GM12878 (cell line): ENCODE results near the gene KLF9. TPM values are rescaled to one million over a fixed set of nuclear protein-coding genes. Genes with fewer than 3 reads are reported as not detected.

Experiments used
- BACH1 ChIP-seq: fragments of 450-650 bp; IDR thresholded peaks from 2 replicates; pipeline ENCODE4 v1.6.1; 2017; ENCODE audit warnings: mild to moderate bottlenecking, borderline replicate concordance
- CHD4 ChIP-seq: fragments of 200-600 bp; sonication (generic); IDR thresholded peaks from 2 replicates; pipeline ENCODE4 v1.6.1; 2016; ENCODE audit warnings: mild to moderate bottlenecking
- CREB1 ChIP-seq: IDR thresholded peaks from 2 replicates; pipeline ENCODE4 v1.6.1; 2012; ENCODE audit warnings: low read depth, mild to moderate bottlenecking, inconsistent platforms
- EED ChIP-seq: sonication (generic); IDR thresholded peaks from 2 replicates; pipeline ENCODE4 v1.6.1; 2016; ENCODE audit warnings: antibody characterized with exemption, low read depth
- FOXK2 ChIP-seq: fragments of 450-650 bp; IDR thresholded peaks from 2 replicates; pipeline ENCODE4 v1.6.1; 2017; ENCODE audit warnings: mild to moderate bottlenecking, moderate library complexity
- IRF4 ChIP-seq: IDR thresholded peaks from 2 replicates; pipeline ENCODE4 v1.6.1; 2011; ENCODE audit warnings: low read depth, low read length
- KLF5 ChIP-seq: fragments of 450-650 bp; IDR thresholded peaks from 2 replicates; pipeline ENCODE4 v1.6.1; 2014; ENCODE audit warnings: mild to moderate bottlenecking; ENCODE audit not compliant: partially characterized antibody
- MEF2A ChIP-seq: IDR thresholded peaks from 2 replicates; pipeline ENCODE4 v1.6.1; 2011; ENCODE audit warnings: low read depth, mild to moderate bottlenecking, low read length, moderate library complexity; ENCODE audit not compliant: insufficient read depth
- NBN ChIP-seq: fragments of 450-650 bp; IDR thresholded peaks from 2 replicates; pipeline ENCODE4 v1.6.1; 2016
- NR2C2 ChIP-seq: IDR thresholded peaks from 2 replicates; pipeline ENCODE4 v1.6.1; 2011; ENCODE audit warnings: borderline replicate concordance, low read depth; ENCODE audit not compliant: control insufficient read depth, insufficient read length
- NR2F1 ChIP-seq: fragments of 450-650 bp; conservative IDR thresholded peaks from 2 replicates; pipeline ENCODE4 v1.6.1; 2017; ENCODE audit warnings: mild to moderate bottlenecking
- POLR2A ChIP-seq: IDR thresholded peaks from 2 replicates; pipeline ENCODE4 v1.6.1; 2011; ENCODE audit warnings: low read depth, mild to moderate bottlenecking, low read length
- STAT3 ChIP-seq: IDR thresholded peaks from 2 replicates; pipeline ENCODE4 v1.6.1; 2011; ENCODE audit warnings: low read depth, low read length, improper control_type of control experiment
- TCF12 ChIP-seq: IDR thresholded peaks from 2 replicates; pipeline ENCODE4 v1.6.1; 2011; ENCODE audit warnings: low read depth, mild to moderate bottlenecking, low read length
- TCF3 ChIP-seq: IDR thresholded peaks from 2 replicates; pipeline ENCODE4 v1.6.1; 2012; ENCODE audit warnings: low read depth, mild to moderate bottlenecking, low read length, borderline replicate concordance; ENCODE audit not compliant: insufficient read depth
- WRNIP1 ChIP-seq: IDR thresholded peaks from 2 replicates; pipeline ENCODE4 v1.6.1; 2011; ENCODE audit warnings: low read depth, low read length, improper control_type of control experiment, borderline replicate concordance
- ZNF24 ChIP-seq: fragments of 450-650 bp; IDR thresholded peaks from 2 replicates; pipeline ENCODE4 v1.6.1; 2017; ENCODE audit warnings: antibody characterized with exemption, mild to moderate bottlenecking
- polyA plus RNA-seq, 11 experiments: library from polyadenylated mRNA; depleted of rRNA in 4 of 11; unstranded in 6 of 11; stranded (reverse) in 5 of 11; fragments of >200 nt; fragmentation: Nextera tagmentation in 4 of 11; fragmentation: Illumina TruSeq in 1 of 11; extraction: Ambion mirVana in 4 of 11; extraction: Trizol in 1 of 11; gene quantifications; 1 replicate in 1 of 11; 2 replicates in 10 of 11; pipeline versions ENCODE4 v1.2.1 to v1.2.3, GENCODE V29; 2011 to 2016; ENCODE audit warnings: inconsistent platforms in 2 of 11, missing spikeins in 2 of 11, low read depth in 1 of 11
- total RNA-seq, 4 experiments: library from RNA; depleted of rRNA in 3 of 4; stranded (reverse); fragments of >200 nt in 3 of 4; fragmentation: Illumina TruSeq in 1 of 4; extraction: Trizol in 1 of 4; gene quantifications; 2 replicates each; pipeline versions ENCODE4 v1.2.1 to v1.2.3, GENCODE V29; 2013 to 2021
- TF ChIP-seq, protein P1 (sequence below): IDR thresholded peaks from 2 replicates; pipeline ENCODE4 v1.6.1; 2011; ENCODE audit warnings: mild to moderate bottlenecking, low read depth, low read length, moderate library complexity; ENCODE audit not compliant: insufficient replicate concordance
- TF ChIP-seq, protein P2 (sequence below): fragments of 450-650 bp; IDR thresholded peaks from 2 replicates; pipeline ENCODE4 v1.6.1; 2016; ENCODE audit warnings: mild to moderate bottlenecking
- TF ChIP-seq, protein P3 (sequence below): IDR thresholded peaks from 2 replicates; pipeline ENCODE4 v1.6.1; 2011; ENCODE audit warnings: borderline replicate concordance, low read depth, mild to moderate bottlenecking, moderate library complexity, low read length; ENCODE audit not compliant: insufficient read depth, poor library complexity, severe bottlenecking
- TF ChIP-seq, protein P4 (sequence below): IDR thresholded peaks from 2 replicates; pipeline ENCODE4 v1.6.1; 2012; ENCODE audit warnings: low read depth, low read length, improper control_type of control experiment
- TF ChIP-seq, protein P5 (sequence below): fragments of 450-650 bp; IDR thresholded peaks from 2 replicates; pipeline ENCODE4 v1.6.1; 2017; ENCODE audit warnings: mild to moderate bottlenecking, low read depth, inconsistent platforms; ENCODE audit not compliant: poor library complexity, severe bottlenecking
- TF ChIP-seq, protein P6 (sequence below): fragments of 450-650 bp; IDR thresholded peaks from 2 replicates; pipeline ENCODE4 v1.6.1; 2017; ENCODE audit warnings: low read depth, mild to moderate bottlenecking, moderate library complexity

The KLF9 gene
- total and polyA plus RNA-seq, 10 of the 15 experiments (the other 5 are each of a cell fraction or from before 2014, with no cell fraction given): 0.09 to 0.96 (median 0.83) TPM

DNA sequence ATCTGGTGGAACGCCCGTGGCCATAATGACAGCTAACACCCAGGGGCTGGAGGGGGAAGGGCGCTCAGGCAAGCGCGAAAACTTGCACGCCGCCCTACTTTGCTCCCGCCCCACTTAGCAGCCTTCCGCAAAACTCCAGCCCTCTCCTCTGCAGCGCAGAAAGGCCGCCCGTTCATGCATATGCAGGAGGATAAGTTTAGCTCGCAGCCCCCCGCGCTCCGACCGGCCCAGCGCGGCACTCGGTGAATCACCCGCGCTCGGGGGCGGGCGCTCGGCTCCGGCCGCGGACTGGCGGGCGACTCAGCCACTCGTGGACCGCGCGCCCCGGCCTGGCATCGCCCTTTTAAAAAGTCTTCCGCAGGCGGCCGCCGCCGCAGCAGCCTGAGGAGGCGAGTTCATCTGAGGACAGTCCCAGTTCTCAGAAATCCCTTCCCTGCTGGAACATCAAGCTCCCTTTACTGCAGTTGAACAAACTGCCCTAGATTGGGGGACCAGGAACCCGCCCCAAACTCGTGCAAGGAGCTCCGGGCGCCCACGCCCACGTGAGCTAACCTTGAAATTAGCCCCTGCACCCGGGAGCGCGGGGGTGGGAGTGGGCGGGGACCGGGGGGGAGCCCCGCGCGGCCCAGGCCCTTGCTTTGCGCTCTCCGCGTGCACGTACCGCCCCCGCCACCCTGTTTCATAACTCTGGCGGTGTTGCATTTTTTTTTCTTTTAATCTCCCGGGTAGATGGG, 4.5 kb upstream of the KLF9 start (continued):
- TF ChIP-seq, protein P1, sequence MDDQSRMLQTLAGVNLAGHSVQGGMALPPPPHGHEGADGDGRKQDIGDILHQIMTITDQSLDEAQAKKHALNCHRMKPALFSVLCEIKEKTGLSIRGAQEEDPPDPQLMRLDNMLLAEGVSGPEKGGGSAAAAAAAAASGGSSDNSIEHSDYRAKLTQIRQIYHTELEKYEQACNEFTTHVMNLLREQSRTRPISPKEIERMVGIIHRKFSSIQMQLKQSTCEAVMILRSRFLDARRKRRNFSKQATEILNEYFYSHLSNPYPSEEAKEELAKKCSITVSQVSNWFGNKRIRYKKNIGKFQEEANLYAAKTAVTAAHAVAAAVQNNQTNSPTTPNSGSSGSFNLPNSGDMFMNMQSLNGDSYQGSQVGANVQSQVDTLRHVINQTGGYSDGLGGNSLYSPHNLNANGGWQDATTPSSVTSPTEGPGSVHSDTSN: peak; percentile 93
- TF ChIP-seq, protein P2, sequence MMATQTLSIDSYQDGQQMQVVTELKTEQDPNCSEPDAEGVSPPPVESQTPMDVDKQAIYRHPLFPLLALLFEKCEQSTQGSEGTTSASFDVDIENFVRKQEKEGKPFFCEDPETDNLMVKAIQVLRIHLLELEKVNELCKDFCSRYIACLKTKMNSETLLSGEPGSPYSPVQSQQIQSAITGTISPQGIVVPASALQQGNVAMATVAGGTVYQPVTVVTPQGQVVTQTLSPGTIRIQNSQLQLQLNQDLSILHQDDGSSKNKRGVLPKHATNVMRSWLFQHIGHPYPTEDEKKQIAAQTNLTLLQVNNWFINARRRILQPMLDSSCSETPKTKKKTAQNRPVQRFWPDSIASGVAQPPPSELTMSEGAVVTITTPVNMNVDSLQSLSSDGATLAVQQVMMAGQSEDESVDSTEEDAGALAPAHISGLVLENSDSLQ: peak; percentile 97
- TF ChIP-seq STAT3 (no peak), KLF5 (peak; percentile 30), NBN (peak; percentile 69; the same call in 1 of the 2 replicates), CREB1 (no peak), MEF2A (no peak), BACH1 (peak; percentile 72; the same call in 1 of the 2 replicates), WRNIP1 (no peak), NR2C2 (no peak), TCF12 (no peak), CHD4 (no peak), EED (0 out of 2 replicates have a peak, but pooled peaks have one; percentile 5), TCF3 (no peak), FOXK2 (no peak), IRF4 (no peak), NR2F1 (0 out of 2 replicates have a peak, but pooled peaks have one; percentile 36), POLR2A (peak; percentile 54; the same call in 1 of the 2 replicates), ZNF24 (0 out of 2 replicates have a peak, but pooled peaks have one; percentile 44)
- TF ChIP-seq, protein P3, sequence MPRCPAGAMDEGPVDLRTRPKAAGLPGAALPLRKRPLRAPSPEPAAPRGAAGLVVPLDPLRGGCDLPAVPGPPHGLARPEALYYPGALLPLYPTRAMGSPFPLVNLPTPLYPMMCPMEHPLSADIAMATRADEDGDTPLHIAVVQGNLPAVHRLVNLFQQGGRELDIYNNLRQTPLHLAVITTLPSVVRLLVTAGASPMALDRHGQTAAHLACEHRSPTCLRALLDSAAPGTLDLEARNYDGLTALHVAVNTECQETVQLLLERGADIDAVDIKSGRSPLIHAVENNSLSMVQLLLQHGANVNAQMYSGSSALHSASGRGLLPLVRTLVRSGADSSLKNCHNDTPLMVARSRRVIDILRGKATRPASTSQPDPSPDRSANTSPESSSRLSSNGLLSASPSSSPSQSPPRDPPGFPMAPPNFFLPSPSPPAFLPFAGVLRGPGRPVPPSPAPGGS: peak; percentile 51
- TF ChIP-seq, protein P4, sequence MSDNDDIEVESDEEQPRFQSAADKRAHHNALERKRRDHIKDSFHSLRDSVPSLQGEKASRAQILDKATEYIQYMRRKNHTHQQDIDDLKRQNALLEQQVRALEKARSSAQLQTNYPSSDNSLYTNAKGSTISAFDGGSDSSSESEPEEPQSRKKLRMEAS: 0 out of 2 replicates have a peak, but pooled peaks have one; percentile 49
- TF ChIP-seq, protein P5, sequence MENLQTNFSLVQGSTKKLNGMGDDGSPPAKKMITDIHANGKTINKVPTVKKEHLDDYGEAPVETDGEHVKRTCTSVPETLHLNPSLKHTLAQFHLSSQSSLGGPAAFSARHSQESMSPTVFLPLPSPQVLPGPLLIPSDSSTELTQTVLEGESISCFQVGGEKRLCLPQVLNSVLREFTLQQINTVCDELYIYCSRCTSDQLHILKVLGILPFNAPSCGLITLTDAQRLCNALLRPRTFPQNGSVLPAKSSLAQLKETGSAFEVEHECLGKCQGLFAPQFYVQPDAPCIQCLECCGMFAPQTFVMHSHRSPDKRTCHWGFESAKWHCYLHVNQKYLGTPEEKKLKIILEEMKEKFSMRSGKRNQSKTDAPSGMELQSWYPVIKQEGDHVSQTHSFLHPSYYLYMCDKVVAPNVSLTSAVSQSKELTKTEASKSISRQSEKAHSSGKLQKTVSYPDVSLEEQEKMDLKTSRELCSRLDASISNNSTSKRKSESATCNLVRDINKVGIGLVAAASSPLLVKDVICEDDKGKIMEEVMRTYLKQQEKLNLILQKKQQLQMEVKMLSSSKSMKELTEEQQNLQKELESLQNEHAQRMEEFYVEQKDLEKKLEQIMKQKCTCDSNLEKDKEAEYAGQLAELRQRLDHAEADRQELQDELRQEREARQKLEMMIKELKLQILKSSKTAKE: no peak
- TF ChIP-seq, protein P6, sequence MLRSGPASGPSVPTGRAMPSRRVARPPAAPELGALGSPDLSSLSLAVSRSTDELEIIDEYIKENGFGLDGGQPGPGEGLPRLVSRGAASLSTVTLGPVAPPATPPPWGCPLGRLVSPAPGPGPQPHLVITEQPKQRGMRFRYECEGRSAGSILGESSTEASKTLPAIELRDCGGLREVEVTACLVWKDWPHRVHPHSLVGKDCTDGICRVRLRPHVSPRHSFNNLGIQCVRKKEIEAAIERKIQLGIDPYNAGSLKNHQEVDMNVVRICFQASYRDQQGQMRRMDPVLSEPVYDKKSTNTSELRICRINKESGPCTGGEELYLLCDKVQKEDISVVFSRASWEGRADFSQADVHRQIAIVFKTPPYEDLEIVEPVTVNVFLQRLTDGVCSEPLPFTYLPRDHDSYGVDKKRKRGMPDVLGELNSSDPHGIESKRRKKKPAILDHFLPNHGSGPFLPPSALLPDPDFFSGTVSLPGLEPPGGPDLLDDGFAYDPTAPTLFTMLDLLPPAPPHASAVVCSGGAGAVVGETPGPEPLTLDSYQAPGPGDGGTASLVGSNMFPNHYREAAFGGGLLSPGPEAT: peak; percentile 56
